GM21717 (cell line): ENCODE measurements around the gene CCDC92.

ENCODE experiments used
- ATAC-seq: cut with Tn5 transposase; IDR thresholded peaks from one replicate; pipeline ENCODE4 v1.9.1; 2021; ENCODE audit warnings: mild to moderate bottlenecking, moderate library complexity; ENCODE audit not compliant: unreplicated experiment

Gene CCDC92

GRCh38 chr12:123937707-123938591, 34.7 kb downstream of the CCDC92 start:
- no peak for ATAC-seq

- ATAC-seq: no peak
Observed at GRCh38 chr12:123936956-123937706, 35.5 kb downstream of the CCDC92 start.

- no peak for ATAC-seq
Observed at GRCh38 chr12:123936471-123936870, 36.2 kb downstream of the CCDC92 start.

GRCh38 chr12:123935956-123936355, 36.7 kb downstream of the CCDC92 start:
- no peak for ATAC-seq

GRCh38 chr12:123934829-123935228, 37.8 kb downstream of the CCDC92 start:
- no peak for ATAC-seq

GRCh38 chr12:123934016-123934620, 38.5 kb downstream of the CCDC92 start:
- ATAC-seq: no peak

- no peak for ATAC-seq
Observed at GRCh38 chr12:123933214-123933613, 39.4 kb downstream of the CCDC92 start.

GRCh38 chr12:123931686-123932321, 40.8 kb downstream of the CCDC92 start:
- ATAC-seq: no peak

GRCh38 chr12:123929946-123930583, 42.6 kb downstream of the CCDC92 start:
- no peak for ATAC-seq

GRCh38 chr12:123928897-123929296, 43.7 kb downstream of the CCDC92 start:
- ATAC-seq: no peak

- no peak for ATAC-seq
Observed at GRCh38 chr12:123928274-123928865, 44.3 kb downstream of the CCDC92 start.

- no peak for ATAC-seq
Observed at GRCh38 chr12:123924539-123924938, 48.1 kb downstream of the CCDC92 start.

GRCh38 chr12:123923927-123924326, 48.7 kb downstream of the CCDC92 start:
- no peak for ATAC-seq

- ATAC-seq: no peak
Observed at GRCh38 chr12:123923038-123923437, 49.6 kb downstream of the CCDC92 start.

- no peak for ATAC-seq
Observed at GRCh38 chr12:123919980-123920360, 52.7 kb downstream of the CCDC92 start.

GRCh38 chr12:123917337-123917850, 55.2 kb downstream of the CCDC92 start:
- no peak for ATAC-seq

GRCh38 chr12:123916729-123917128, 55.9 kb downstream of the CCDC92 start:
- no peak for ATAC-seq

GRCh38 chr12:123914726-123915333, 57.8 kb downstream of the CCDC92 start:
- ATAC-seq: no peak
